SK-N-SH treated with all-trans-retinoic acid at 6 μM for 48 hours (cell line): Measurements from ENCODE around the gene PRR5L.
A peak's percentile ranks its signal among the peaks of the same experiment; 100 is the strongest.

ENCODE experiments used
- ATAC-seq: fragments of 200-7000 bp; cut with Tn5 transposase; 3 replicates; pipeline ENCODE4 v1.9.1; 2020; ENCODE audit warnings: mild to moderate bottlenecking, moderate library complexity
- ARNTL ChIP-seq: fragments of 450-650 bp; formaldehyde crosslinking; IDR thresholded peaks from 2 replicates; pipeline ENCODE4 v1.5.0; 2020; ENCODE audit warnings: low read depth, mild to moderate bottlenecking, moderate library complexity, borderline replicate concordance
- BACH2 ChIP-seq: fragments of 250-450 bp; sonication (Bioruptor Pico); IDR thresholded peaks from 2 replicates; pipeline ENCODE4 v1.9.0; 2021; ENCODE audit warnings: mild to moderate bottlenecking, borderline replicate concordance
- CREB5 ChIP-seq: fragments of 250-450 bp; sonication (Bioruptor Pico); IDR thresholded peaks from 2 replicates; pipeline ENCODE4 v1.5.1; 2020; ENCODE audit warnings: low read depth, mild to moderate bottlenecking, moderate library complexity
- CSDC2 ChIP-seq: fragments of 250-450 bp; sonication (Bioruptor Pico); IDR thresholded peaks from 2 replicates; pipeline ENCODE4 v1.5.0; 2020; ENCODE audit warnings: mild to moderate bottlenecking, moderate library complexity
- GLIS3 ChIP-seq: fragments of 250-450 bp; sonication (Bioruptor Pico); IDR thresholded peaks from 2 replicates; pipeline ENCODE4 v1.5.0; 2020; ENCODE audit warnings: mild to moderate bottlenecking, moderate library complexity
- ISL1 ChIP-seq: fragments of 250-450 bp; sonication (Bioruptor Pico); IDR thresholded peaks from 2 replicates; pipeline ENCODE4 v2.1.2; 2022; ENCODE audit warnings: mild to moderate bottlenecking, moderate library complexity
- OSR1 ChIP-seq: fragments of 250-450 bp; sonication (Bioruptor Pico); IDR thresholded peaks from 2 replicates; pipeline ENCODE4 v1.8.0; 2022; ENCODE audit warnings: moderate library complexity, mild to moderate bottlenecking, inconsistent platforms
- PPARA ChIP-seq: fragments of 250-450 bp; sonication (Bioruptor Pico); IDR thresholded peaks from 2 replicates; pipeline ENCODE4 v1.5.0; 2020; ENCODE audit warnings: mild to moderate bottlenecking, borderline replicate concordance
- RARB ChIP-seq: fragments of 250-450 bp; sonication (Bioruptor Pico); IDR thresholded peaks from 2 replicates; pipeline ENCODE4 v1.8.0; 2021; ENCODE audit warnings: mild to moderate bottlenecking, moderate library complexity
- TCF4 ChIP-seq: fragments of 250-450 bp; sonication (Bioruptor Pico); IDR thresholded peaks from 2 replicates; pipeline ENCODE4 v1.8.0; 2021; ENCODE audit warnings: mild to moderate bottlenecking, moderate library complexity, borderline replicate concordance
- ZFP3 ChIP-seq: fragments of 250-450 bp; sonication (Bioruptor Pico); IDR thresholded peaks from 2 replicates; pipeline ENCODE4 v1.5.0; 2020; ENCODE audit warnings: mild to moderate bottlenecking, moderate library complexity
- ZNF70 ChIP-seq: fragments of 450-650 bp; formaldehyde crosslinking; IDR thresholded peaks from 2 replicates; pipeline ENCODE4 v1.5.0; 2020; ENCODE audit warnings: mild to moderate bottlenecking, moderate library complexity
- TF ChIP-seq, protein P1 (sequence below): fragments of 250-450 bp; sonication (Bioruptor Pico); IDR thresholded peaks from 2 replicates; pipeline ENCODE4 v1.5.0; 2020; ENCODE audit warnings: mild to moderate bottlenecking, moderate library complexity
- TF ChIP-seq, protein P2 (sequence below): fragments of 250-450 bp; sonication (Bioruptor Pico); IDR thresholded peaks from 2 replicates; pipeline ENCODE4 v1.8.0; 2021; ENCODE audit warnings: low read depth, mild to moderate bottlenecking, moderate library complexity, borderline replicate concordance
- TF ChIP-seq, protein P3 (sequence below): fragments of 250-450 bp; sonication (Bioruptor Pico); IDR thresholded peaks from 2 replicates; pipeline ENCODE4 v1.8.0; 2020; ENCODE audit warnings: mild to moderate bottlenecking, moderate library complexity, borderline replicate concordance
- TF ChIP-seq, protein P4 (sequence below): fragments of 250-450 bp; sonication (Bioruptor Pico); IDR thresholded peaks from 2 replicates; pipeline ENCODE4 v1.5.1; 2021; ENCODE audit warnings: mild to moderate bottlenecking, moderate library complexity

Gene PRR5L

GRCh38 chr11:36467916-36468315, 171.8 kb downstream of the PRR5L start (continued):
- TF ChIP-seq, protein P1, sequence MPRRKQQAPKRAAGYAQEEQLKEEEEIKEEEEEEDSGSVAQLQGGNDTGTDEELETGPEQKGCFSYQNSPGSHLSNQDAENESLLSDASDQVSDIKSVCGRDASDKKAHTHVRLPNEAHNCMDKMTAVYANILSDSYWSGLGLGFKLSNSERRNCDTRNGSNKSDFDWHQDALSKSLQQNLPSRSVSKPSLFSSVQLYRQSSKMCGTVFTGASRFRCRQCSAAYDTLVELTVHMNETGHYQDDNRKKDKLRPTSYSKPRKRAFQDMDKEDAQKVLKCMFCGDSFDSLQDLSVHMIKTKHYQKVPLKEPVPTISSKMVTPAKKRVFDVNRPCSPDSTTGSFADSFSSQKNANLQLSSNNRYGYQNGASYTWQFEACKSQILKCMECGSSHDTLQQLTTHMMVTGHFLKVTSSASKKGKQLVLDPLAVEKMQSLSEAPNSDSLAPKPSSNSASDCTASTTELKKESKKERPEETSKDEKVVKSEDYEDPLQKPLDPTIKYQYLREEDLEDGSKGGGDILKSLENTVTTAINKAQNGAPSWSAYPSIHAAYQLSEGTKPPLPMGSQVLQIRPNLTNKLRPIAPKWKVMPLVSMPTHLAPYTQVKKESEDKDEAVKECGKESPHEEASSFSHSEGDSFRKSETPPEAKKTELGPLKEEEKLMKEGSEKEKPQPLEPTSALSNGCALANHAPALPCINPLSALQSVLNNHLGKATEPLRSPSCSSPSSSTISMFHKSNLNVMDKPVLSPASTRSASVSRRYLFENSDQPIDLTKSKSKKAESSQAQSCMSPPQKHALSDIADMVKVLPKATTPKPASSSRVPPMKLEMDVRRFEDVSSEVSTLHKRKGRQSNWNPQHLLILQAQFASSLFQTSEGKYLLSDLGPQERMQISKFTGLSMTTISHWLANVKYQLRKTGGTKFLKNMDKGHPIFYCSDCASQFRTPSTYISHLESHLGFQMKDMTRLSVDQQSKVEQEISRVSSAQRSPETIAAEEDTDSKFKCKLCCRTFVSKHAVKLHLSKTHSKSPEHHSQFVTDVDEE (CRISPR knock-in tag), result no peak
- TF ChIP-seq, all 23 proteins: peak for 0

GRCh38 chr11:36469063-36469462, 173.0 kb downstream of the PRR5L start:
- TF ChIP-seq ARNTL, result no peak
- TF ChIP-seq, protein P2, sequence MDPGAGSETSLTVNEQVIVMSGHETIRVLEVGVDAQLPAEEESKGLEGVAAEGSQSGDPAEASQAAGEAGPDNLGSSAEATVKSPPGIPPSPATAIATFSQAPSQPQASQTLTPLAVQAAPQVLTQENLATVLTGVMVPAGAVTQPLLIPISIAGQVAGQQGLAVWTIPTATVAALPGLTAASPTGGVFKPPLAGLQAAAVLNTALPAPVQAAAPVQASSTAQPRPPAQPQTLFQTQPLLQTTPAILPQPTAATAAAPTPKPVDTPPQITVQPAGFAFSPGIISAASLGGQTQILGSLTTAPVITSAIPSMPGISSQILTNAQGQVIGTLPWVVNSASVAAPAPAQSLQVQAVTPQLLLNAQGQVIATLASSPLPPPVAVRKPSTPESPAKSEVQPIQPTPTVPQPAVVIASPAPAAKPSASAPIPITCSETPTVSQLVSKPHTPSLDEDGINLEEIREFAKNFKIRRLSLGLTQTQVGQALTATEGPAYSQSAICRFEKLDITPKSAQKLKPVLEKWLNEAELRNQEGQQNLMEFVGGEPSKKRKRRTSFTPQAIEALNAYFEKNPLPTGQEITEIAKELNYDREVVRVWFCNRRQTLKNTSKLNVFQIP (CRISPR knock-in tag), result no peak
- TF ChIP-seq ZFP3, result no peak
- no peak for TF ChIP-seq PPARA
- ATAC-seq, result no peak

DNA sequence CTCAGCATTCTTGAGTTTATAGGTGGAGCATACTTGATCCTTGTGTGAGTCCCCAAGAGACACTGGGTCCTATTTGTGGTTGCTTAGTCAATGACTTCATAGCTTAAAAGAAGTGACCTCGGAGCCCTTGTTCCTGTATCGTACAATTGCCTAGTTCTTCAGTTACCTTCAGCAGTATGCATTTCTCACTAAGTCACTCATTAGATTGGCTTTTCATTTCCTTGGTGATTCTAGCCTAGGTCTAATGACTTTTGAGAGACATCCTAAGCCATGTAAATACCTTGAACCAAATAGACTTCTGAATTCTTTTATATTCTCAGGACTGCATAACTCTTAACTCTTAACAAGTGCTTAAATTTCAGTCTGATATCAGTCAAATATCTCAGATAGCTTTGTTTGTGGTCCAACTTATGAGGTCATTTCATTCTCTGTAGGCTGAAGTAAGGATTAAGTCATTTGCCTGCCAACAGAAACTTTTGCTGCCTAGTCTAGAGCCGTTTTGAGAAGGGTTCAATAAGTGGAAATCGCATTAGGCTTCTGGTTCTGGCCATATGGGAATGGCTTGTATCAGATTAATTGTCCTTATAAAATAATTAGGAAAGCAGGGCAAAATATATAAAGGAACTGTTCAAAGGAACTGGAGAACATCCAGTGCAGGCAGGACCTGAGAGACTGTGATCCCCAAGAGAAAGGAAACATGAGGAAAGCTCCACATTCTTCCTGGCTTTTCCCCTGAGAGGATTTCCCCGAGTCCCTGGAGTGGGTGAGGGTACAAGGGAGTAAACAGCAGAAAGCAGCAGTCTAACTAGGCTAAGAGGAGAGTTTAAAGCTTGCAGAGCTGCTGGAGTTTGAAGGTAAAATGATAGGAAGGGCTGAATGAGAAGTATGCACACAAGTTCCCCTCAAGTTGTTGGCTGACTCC, 174.1 kb downstream of the PRR5L start:
- no peak for TF ChIP-seq OSR1 (CRISPR knock-in tag)
- TF ChIP-seq, protein P1 (CRISPR knock-in tag), result no peak
- TF ChIP-seq CSDC2 (CRISPR knock-in tag), result no peak
- TF ChIP-seq TCF4, result 0 out of 2 replicates have a peak, but pooled peaks have one; percentile 22
- TF ChIP-seq ISL1 (CRISPR knock-in tag), result peak; percentile 48; the same call in 1 of the 2 replicates
- no peak for TF ChIP-seq ZFP3
- TF ChIP-seq CREB5 (CRISPR knock-in tag), result 0 out of 2 replicates have a peak, but pooled peaks have one; percentile 44
- TF ChIP-seq, protein P3, sequence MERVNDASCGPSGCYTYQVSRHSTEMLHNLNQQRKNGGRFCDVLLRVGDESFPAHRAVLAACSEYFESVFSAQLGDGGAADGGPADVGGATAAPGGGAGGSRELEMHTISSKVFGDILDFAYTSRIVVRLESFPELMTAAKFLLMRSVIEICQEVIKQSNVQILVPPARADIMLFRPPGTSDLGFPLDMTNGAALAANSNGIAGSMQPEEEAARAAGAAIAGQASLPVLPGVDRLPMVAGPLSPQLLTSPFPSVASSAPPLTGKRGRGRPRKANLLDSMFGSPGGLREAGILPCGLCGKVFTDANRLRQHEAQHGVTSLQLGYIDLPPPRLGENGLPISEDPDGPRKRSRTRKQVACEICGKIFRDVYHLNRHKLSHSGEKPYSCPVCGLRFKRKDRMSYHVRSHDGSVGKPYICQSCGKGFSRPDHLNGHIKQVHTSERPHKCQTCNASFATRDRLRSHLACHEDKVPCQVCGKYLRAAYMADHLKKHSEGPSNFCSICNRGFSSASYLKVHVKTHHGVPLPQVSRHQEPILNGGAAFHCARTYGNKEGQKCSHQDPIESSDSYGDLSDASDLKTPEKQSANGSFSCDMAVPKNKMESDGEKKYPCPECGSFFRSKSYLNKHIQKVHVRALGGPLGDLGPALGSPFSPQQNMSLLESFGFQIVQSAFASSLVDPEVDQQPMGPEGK (CRISPR knock-in tag), result no peak
- ATAC-seq, result peak; percentile 51

DNA sequence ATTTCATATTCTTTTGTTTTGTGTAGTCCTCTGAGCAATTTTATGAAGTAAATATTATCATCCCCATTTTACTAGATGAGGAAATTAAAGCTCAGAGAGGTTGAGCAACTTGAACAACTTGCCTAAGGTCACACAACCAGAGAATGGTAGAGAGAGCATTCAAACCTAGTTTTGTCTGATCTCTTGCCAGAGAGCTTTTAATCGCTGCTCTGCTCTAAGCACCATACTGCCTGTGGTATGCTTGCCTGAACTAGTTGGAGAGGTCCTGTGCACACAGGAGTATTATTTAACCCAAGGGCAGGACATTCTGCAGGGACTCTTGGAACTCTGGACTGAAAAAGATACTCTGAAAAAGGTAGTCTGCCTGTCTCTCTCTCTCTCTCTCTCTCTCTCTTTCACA, 175.5 kb downstream of the PRR5L start:
- no peak for ATAC-seq
- TF ChIP-seq, protein P4, sequence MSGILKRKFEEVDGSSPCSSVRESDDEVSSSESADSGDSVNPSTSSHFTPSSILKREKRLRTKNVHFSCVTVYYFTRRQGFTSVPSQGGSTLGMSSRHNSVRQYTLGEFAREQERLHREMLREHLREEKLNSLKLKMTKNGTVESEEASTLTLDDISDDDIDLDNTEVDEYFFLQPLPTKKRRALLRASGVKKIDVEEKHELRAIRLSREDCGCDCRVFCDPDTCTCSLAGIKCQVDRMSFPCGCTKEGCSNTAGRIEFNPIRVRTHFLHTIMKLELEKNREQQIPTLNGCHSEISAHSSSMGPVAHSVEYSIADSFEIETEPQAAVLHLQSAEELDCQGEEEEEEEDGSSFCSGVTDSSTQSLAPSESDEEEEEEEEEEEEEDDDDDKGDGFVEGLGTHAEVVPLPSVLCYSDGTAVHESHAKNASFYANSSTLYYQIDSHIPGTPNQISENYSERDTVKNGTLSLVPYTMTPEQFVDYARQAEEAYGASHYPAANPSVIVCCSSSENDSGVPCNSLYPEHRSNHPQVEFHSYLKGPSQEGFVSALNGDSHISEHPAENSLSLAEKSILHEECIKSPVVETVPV (CRISPR knock-in tag), result no peak
- no peak for TF ChIP-seq RARB (CRISPR knock-in tag)
- TF ChIP-seq ZNF70, result no peak
- no peak for TF ChIP-seq BACH2
- no peak for TF ChIP-seq GLIS3 (CRISPR knock-in tag)
